Left ventricle myocardium inferior (tissue), 1 donor: ENCODE measurements around the gene COMT. TPM values are rescaled to one million over a fixed set of nuclear protein-coding genes. Genes with fewer than 3 reads are reported as not detected.
A peak's percentile ranks its signal among the peaks of the same experiment; 100 is the strongest.

ENCODE experiments used
- DNase-seq: peaks from one replicate; pipeline ENCODE4 v3.0.0-alpha.2; 2020
- H3K27ac ChIP-seq: fragments of 200-600 bp; replicated peaks from 2 replicates; pipeline ENCODE4 v1.8.0; 2021
- H3K27me3 ChIP-seq: fragments of 200-600 bp; 2 replicates; pipeline ENCODE4 v1.8.0; 2021; ENCODE audit warnings: low read depth
- H3K36me3 ChIP-seq: fragments of 200-600 bp; 2 replicates; pipeline ENCODE4 v1.8.0; 2021
- H3K4me1 ChIP-seq: fragments of 200-600 bp; 2 replicates; pipeline ENCODE4 v1.8.0; 2021
- H3K4me3 ChIP-seq: fragments of 200-600 bp; 2 replicates; pipeline ENCODE4 v1.8.0; 2021; ENCODE audit warnings: mild to moderate bottlenecking, moderate library complexity
- H3K9me3 ChIP-seq: fragments of 200-600 bp; replicated peaks from 2 replicates; pipeline ENCODE4 v1.8.0; 2021
- CTCF ChIP-seq: fragments of 200-600 bp; IDR thresholded peaks from 2 replicates; pipeline ENCODE4 v1.8.0; 2021; ENCODE audit warnings: antibody characterized with exemption, mild to moderate bottlenecking, borderline replicate concordance
- intact Hi-C: fragments of 100-400 bp; cut with micrococcal nuclease; formaldehyde crosslinking; loops from one replicate; pipeline ENCODE4 v1.11.0; 2022
- microRNA-seq: library from miRNA; unstranded; fragments of <30 nt; microRNA quantifications from one replicate; pipeline ENCODE4 v1.2.0, GENCODE V29; 2020
- total RNA-seq: library from RNA; stranded (reverse); fragmentation: NEBNext Ultra II Directional; extraction: Animal tissue kit (Norgen Biotek cat#: 25700); gene quantifications from one replicate; pipeline ENCODE4 v1.2.1, GENCODE V29; 2021
- donor health status: DM: no; HTN: yes; CAD: no; lungs with severe emphysema.

The COMT gene
- total RNA-seq, 1 donor from 2014 or later: 81.5 TPM

DNA sequence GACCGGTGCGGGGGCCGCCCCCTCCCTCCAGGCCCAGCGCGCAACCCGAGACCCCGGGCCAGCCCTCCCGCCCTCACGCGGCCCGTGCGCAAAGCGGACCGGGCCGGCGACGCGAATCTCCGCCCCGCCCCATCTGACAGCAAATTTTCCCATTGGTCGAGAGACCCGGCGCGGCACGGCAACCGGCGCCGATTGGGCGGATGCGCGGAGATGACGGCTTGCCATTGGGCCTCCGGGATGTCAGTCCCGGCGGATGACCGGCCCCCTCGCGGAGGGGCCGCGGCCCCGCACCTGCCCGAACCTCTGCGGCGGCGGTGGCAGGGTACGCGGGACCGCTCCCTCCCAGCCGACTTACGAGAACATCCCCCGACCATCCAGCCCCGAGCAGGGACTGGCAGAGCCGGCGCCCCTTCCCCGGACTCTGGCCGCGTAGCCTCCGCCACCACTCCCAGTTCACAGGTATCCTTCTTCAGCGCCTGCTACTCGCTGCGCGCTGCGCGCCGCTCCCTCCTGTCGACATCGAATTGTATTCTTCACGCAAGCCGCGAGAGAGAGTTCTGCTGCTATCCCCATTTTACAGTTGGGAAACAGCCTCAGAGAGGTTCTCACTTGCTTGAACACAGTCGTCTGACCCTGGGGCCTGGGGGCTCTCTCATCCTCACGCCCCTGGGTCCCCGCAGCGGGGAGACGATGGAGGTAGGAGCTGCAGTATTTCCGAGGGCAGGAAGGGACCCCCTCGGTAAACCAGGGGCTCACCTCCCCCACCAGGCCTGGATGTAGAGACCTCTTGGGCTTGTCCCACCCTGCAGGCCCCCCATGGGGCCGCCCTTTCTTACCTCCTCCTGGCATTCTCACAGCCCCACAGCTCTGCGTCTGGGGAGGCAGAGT, 75.4 kb downstream of the COMT start, which contains the start of gene ARVCF:
Gene ARVCF, minus strand, starts transcription at position 90 of the 888 bp plus-strand sequence. CDS start 26,029 bp downstream, outside the sequence.
- TF ChIP-seq CTCF: peak; percentile 53
- Histone ChIP-seq H3K36me3 (no peaks in the 10 kb centered on the region), H3K27ac (peak within 1 kb of the TSS; percentile 65), H3K27me3 (no peaks in the 10 kb centered on the region), H3K9me3 (no peaks in the 10 kb centered on the region), H3K4me3 (peak within 1 kb of the TSS; percentile 92), H3K4me1 (peaks cover 58% of the 10 kb centered on the region)
- peak; percentile 95 for DNase-seq
- intact Hi-C loops: no loop called here

GRCh38 chr22:20017622-20017958, 76.0 kb downstream of the COMT start:
- no peaks in the 10 kb centered on the region for H3K36me3 ChIP-seq
- H3K27ac ChIP-seq: no peak overlapping the region
- DNase-seq: no peak
- H3K27me3 ChIP-seq: no peaks in the 10 kb centered on the region
- intact Hi-C loops: no loop called here
- no peak for TF ChIP-seq CTCF
- no peaks in the 10 kb centered on the region for H3K9me3 ChIP-seq
- peak overlapping the region; percentile 92 for H3K4me3 ChIP-seq
- peaks cover 64% of the 10 kb centered on the region for H3K4me1 ChIP-seq

GRCh38 chr22:20018001-20018400, 76.4 kb downstream of the COMT start:
- intact Hi-C loops: no loop called here
- H3K27me3 ChIP-seq: no peaks in the 10 kb centered on the region
- peaks cover 64% of the 10 kb centered on the region for H3K4me1 ChIP-seq
- no peak overlapping the region for H3K4me3 ChIP-seq
- no peak for TF ChIP-seq CTCF
- no peak for DNase-seq
- no peaks in the 10 kb centered on the region for H3K36me3 ChIP-seq
- H3K9me3 ChIP-seq: no peaks in the 10 kb centered on the region
- no peak overlapping the region for H3K27ac ChIP-seq

Small RNA genes within 50 kb of the gene (microRNA-seq; reads per million reads assigned to microRNA genes)
- gene MIR4761: not detected

Other genes with a start within 250 kb of the COMT start
- gene SEPTIN5, start 227.3 kb upstream of the COMT start, total RNA-seq: 141 TPM
- not detected for gene GP1BB, start 218.2 kb upstream of the COMT start, total RNA-seq
- gene TBX1, start 181.0 kb upstream of the COMT start, total RNA-seq: 8.0 TPM
- 2.9 TPM for gene GNB1L, start 86.9 kb upstream of the COMT start, total RNA-seq
- gene RTL10, start 86.9 kb upstream of the COMT start, total RNA-seq: 6.6 TPM
- gene TXNRD2, start within 50 bp of the COMT start, total RNA-seq: 35.2 TPM
- 25.4 TPM for gene ARVCF, start 75.1 kb downstream of the COMT start, total RNA-seq
- 71.7 TPM for gene TANGO2, start 79.3 kb downstream of the COMT start, total RNA-seq
- gene DGCR8, start 138.5 kb downstream of the COMT start, total RNA-seq: 16.8 TPM
- gene RANBP1, start 174.3 kb downstream of the COMT start, total RNA-seq: 39.6 TPM
- gene TRMT2A, start 175.5 kb downstream of the COMT start, total RNA-seq: 27.8 TPM
- 42.4 TPM for gene ZDHHC8, start 190.0 kb downstream of the COMT start, total RNA-seq
- gene CCDC188, start 209.3 kb downstream of the COMT start, total RNA-seq: not detected